Esophagus muscularis mucosa (tissue), 4 donors: ENCODE measurements around the gene CCDC88A. TPM values are rescaled to one million over a fixed set of nuclear protein-coding genes. Genes with fewer than 3 reads are reported as not detected.

Experiments used
- DNase-seq: peaks from one replicate; pipeline ENCODE4 v3.0.0-alpha.2; 2017; ENCODE audit errors: extremely low spot score
- H3K27ac ChIP-seq, 4 donors: fragments of 200-600 bp; sonication (generic); replicated peaks in 1 of 4; 1 replicate in 3 of 4; 2 replicates in 1 of 4; pipeline ENCODE4 v1.5.1; 2016 to 2019; ENCODE audit warnings: mild to moderate bottlenecking in 1 of 4
- H3K27me3 ChIP-seq, 4 donors: fragments of 200-600 bp; sonication (generic); one replicate each; pipeline versions ENCODE4 v1.5.1 to v1.6.0; 2016 to 2019
- H3K36me3 ChIP-seq, 4 donors: fragments of 200-600 bp; sonication (generic); one replicate each; pipeline ENCODE4 v1.5.1; 2016 to 2019
- H3K4me1 ChIP-seq, 4 donors: fragments of 200-600 bp; sonication (generic); one replicate each; pipeline ENCODE4 v1.5.1; 2016 to 2019
- H3K4me3 ChIP-seq, 4 donors: fragments of 200-600 bp; sonication (generic); 1 replicate in 2 of 4; 2 replicates in 2 of 4; pipeline ENCODE4 v1.5.1; 2016 to 2019; ENCODE audit warnings: mild to moderate bottlenecking in 4 of 4, moderate library complexity in 1 of 4
- H3K9me3 ChIP-seq, 4 donors: fragments of 200-600 bp; sonication (generic); 1 replicate in 3 of 4; 2 replicates in 1 of 4; pipeline ENCODE4 v1.5.1; 2016 to 2019
- CTCF ChIP-seq, 3 experiments: fragments of 200-600 bp in 2 of 3; fragments of 450-650 bp in 1 of 3; sonication (generic) in 2 of 3; IDR thresholded peaks; one replicate each; pipeline ENCODE4 v1.5.1; 2017 to 2019; ENCODE audit warnings: antibody characterized with exemption in 3 of 3, mild to moderate bottlenecking in 2 of 3, moderate library complexity in 1 of 3
- EP300 ChIP-seq: sonication (generic); formaldehyde crosslinking; IDR thresholded peaks from one replicate; pipeline ENCODE4 v1.6.1; 2017; ENCODE audit warnings: antibody characterized with exemption
- POLR2A ChIP-seq: fragments of 450-650 bp; IDR thresholded peaks from one replicate; pipeline ENCODE4 v1.6.1; 2017; ENCODE audit warnings: antibody characterized with exemption, moderate library complexity, mild to moderate bottlenecking, low read depth
- POLR2AphosphoS5 ChIP-seq, 2 donors: sonication (generic); formaldehyde crosslinking; IDR thresholded peaks; one replicate each; pipeline ENCODE4 v1.6.1; 2017; ENCODE audit warnings: antibody characterized with exemption in 2 of 2
- WGBS: methylation state at CpG from one replicate; pipeline ENCODE4 v1.1.5; 2018; 5-methylcytosine and 5-hydroxymethylcytosine counted together
- intact Hi-C: fragments of 100-400 bp; cut with DNase I; formaldehyde crosslinking; loops from one replicate; pipeline ENCODE4 v1.15.1; 2023
- total RNA-seq, 4 donors: library from RNA; depleted of rRNA; stranded (reverse); fragments of >200 nt; gene quantifications; one replicate each; pipeline versions ENCODE4 v1.1.0 to v1.2.1, GENCODE V29; 2016

CCDC88A gene
- total RNA-seq, 4 donors from 2014 or later = 29.7 to 58.6 (median 38.5) TPM

- H3K36me3 ChIP-seq = peaks cover 0 to 15% (median 8%) of the 10 kb centered on the region in 4 donors
- no peak for DNase-seq
- 87% methylated on average over 1 of the region's 1 CpG for WGBS
- TF ChIP-seq POLR2A (no peak), CTCF (IDR thresholded peaks at IDR 0.05) (no peak), POLR2AphosphoS5 (IDR thresholded peaks at IDR 0.05) (no peak), EP300 (no peak)
- H3K4me3 ChIP-seq = no peak overlapping the region
- no peak overlapping the region for H3K27ac ChIP-seq
- intact Hi-C loops = no loop called here
- no peaks in the 10 kb centered on the region for H3K4me1 ChIP-seq
- H3K27me3 ChIP-seq = no peaks in the 10 kb centered on the region
- no peaks in the 10 kb centered on the region for H3K9me3 ChIP-seq
These were observed 18.5 kb downstream of the CCDC88A start for GRCh38 chr2:55401124-55401523.

GRCh38 chr2:55400332-55400731, 19.3 kb downstream of the CCDC88A start:
- no peaks in the 10 kb centered on the region for H3K9me3 ChIP-seq
- H3K27ac ChIP-seq = no peak overlapping the region
- 96% methylated on average over 2 of the region's 2 CpGs for WGBS
- no peaks in the 10 kb centered on the region for H3K27me3 ChIP-seq
- no peak overlapping the region for H3K4me3 ChIP-seq
- intact Hi-C loops = no loop called here
- TF ChIP-seq EP300 (no peak), CTCF (IDR thresholded peaks at IDR 0.05) (no peak), POLR2A (no peak), POLR2AphosphoS5 (IDR thresholded peaks at IDR 0.05) (no peak)
- no peak for DNase-seq
- H3K4me1 ChIP-seq = no peaks in the 10 kb centered on the region
- peaks cover 0 to 8% (median 3%) of the 10 kb centered on the region in 4 donors for H3K36me3 ChIP-seq

GRCh38 chr2:55399815-55400214, 19.8 kb downstream of the CCDC88A start:
- H3K27ac ChIP-seq = no peak overlapping the region

GRCh38 chr2:55395724-55396605, 23.7 kb downstream of the CCDC88A start:
- TF ChIP-seq POLR2A (no peak), POLR2AphosphoS5 (IDR thresholded peaks at IDR 0.05) (no peak), CTCF (IDR thresholded peaks at IDR 0.05) (no peak), EP300 (no peak)
- no peak overlapping the region for H3K27ac ChIP-seq
- H3K27me3 ChIP-seq = no peaks in the 10 kb centered on the region
- no peak overlapping the region for H3K4me3 ChIP-seq
- H3K9me3 ChIP-seq = peaks cover 0 to 6% (median 0%) of the 10 kb centered on the region in 4 donors
- H3K36me3 ChIP-seq = no peaks in the 10 kb centered on the region
- DNase-seq = no peak
- intact Hi-C loops = no loop called here
- WGBS = 73% methylated on average over 2 of the region's 2 CpGs
- H3K4me1 ChIP-seq = no peaks in the 10 kb centered on the region

More at GRCh38 chr2:55399815-55400214, 19.8 kb downstream of the CCDC88A start:
- intact Hi-C loops = no loop called here
- no peaks in the 10 kb centered on the region for H3K4me1 ChIP-seq
- H3K9me3 ChIP-seq = no peaks in the 10 kb centered on the region
- peaks cover 0 to 3% (median under 1%) of the 10 kb centered on the region in 4 donors for H3K36me3 ChIP-seq
- no peak overlapping the region for H3K4me3 ChIP-seq
- DNase-seq = no peak
- TF ChIP-seq CTCF (IDR thresholded peaks at IDR 0.05) (no peak), EP300 (no peak), POLR2A (no peak), POLR2AphosphoS5 (IDR thresholded peaks at IDR 0.05) (no peak)
- no peaks in the 10 kb centered on the region for H3K27me3 ChIP-seq
